Right lung (tissue), 10 donors: ENCODE data around the gene OR5I1. TPM values are rescaled to one million over a fixed set of nuclear protein-coding genes. Genes with fewer than 3 reads are reported as not detected.
"Not testable (repeated sequence)": the region's sequence is repeated elsewhere in the genome, so short reads cannot be mapped to it uniquely, and the experiment has no call there.

ENCODE experiments used
- DNase-seq, 2 donors: peaks; one replicate each; pipeline ENCODE4 v3.0.0-alpha.2; 2013
- long read RNA-seq, 8 donors: transcript quantifications; one replicate each; lab custom pipeline, GENCODE V29; 2026
- polyA plus RNA-seq, 5 donors: library from polyadenylated mRNA; unstranded; fragments of 120-200 nt; gene quantifications; one replicate each; pipeline versions ENCODE4 v1.2.1 to v1.2.3, GENCODE V29; 2013; ENCODE audit warnings: inconsistent platforms in 1 of 5, low replicate concordance in 1 of 5; ENCODE audit not compliant: insufficient read length in 5 of 5, insufficient read depth in 1 of 5

Gene OR5I1
- not detected for polyA plus RNA-seq
- long read RNA-seq, donor 1: 0 reads
- long read RNA-seq, donor 2: 0 reads
- long read RNA-seq, donor 3: 0 reads
- long read RNA-seq, donor 4: 0 reads
- long read RNA-seq, donor 5: 0 reads
- long read RNA-seq, donor 6: 0 reads
- long read RNA-seq, donor 7: 0 reads
- long read RNA-seq, donor 8: 0 reads

DNA sequence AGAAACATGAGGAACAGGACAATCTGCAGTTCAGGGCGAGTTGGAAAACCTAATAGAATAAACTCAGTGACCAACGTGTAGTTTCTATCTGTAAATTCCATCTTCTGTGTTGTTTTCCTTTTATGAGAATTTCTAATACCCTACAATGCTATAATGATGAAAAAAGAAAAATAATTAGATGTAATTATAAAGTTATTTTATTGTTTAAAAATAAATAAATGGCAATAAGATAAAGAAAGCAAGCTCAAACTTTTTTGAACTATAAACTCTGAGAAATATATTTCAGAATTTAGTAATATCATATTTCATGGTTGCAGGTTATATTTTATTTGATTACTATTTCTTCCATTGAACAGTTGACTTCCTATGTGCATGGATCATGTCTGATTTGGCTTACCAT is at the start of gene OR5I1:
OR5I1 (minus strand) TSS at position 101 of the 400 bp plus-strand sequence; CDS start at position 101, 0 bp downstream.
- no peak for DNase-seq

DNA sequence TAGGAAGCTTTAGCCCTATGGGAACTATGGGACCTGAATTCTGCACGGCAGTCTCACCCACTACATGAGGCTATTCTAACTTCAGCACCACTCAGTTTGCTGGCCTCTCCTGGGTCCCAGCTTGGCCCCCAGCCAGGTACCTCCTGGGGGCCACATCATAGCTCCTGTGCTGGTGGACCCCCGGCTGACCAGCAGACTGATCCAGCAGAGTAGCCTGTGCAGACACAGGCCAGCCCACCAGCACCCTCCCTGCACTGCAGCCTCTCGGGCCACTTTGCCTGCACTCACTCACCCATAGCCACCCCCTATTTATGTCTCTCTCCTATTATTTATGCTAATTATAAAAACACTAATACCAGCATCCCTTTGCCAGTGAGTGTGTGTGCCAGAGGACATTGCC is 34.7 kb upstream of the OR5I1 start:
- no peak for DNase-seq

DNA sequence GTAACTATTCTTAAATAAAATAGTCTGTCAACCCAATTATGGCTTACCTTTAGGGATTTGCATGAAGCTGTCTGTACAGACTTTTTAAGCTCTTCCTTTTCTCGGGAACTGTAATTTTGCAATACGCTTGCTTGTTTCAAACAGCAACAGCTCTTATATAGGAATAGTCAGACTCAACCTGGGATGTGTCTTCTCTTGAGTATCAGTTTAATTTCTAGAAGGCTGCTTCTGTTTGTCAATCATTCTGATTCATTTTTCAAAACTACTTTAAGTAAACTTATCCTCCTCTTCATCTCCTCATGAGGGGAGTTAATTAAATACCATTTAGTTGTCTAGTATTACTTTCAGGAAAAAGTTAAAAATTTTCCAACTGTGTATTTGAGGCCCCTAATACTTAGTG is 33.6 kb upstream of the OR5I1 start, which contains the start of gene OR10AG1:
OR10AG1 (minus strand) TSS at position 101 of the 400 bp plus-strand sequence; CDS start at position 63, 38 bp downstream.
- DNase-seq: no peak

DNA sequence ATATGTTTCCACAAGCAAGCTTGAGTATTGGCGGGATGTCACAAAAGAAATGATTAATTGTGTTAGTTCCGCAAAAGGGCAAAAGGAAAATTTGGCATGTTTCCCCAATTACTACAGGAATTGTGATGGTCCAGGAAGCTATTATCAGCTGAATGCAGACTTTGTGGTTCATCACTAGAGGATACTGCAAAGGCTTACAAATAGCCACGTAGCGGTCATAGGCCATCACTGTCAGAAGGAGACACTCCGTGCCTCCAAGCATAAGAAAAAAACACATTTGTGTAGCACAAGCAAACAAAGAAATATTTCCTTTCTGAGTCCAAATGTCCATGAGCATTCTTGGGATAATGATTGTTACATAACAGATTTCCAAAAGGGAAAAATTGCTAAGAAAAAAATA is 31.7 kb upstream of the OR5I1 start:
- DNase-seq: no peak

DNA sequence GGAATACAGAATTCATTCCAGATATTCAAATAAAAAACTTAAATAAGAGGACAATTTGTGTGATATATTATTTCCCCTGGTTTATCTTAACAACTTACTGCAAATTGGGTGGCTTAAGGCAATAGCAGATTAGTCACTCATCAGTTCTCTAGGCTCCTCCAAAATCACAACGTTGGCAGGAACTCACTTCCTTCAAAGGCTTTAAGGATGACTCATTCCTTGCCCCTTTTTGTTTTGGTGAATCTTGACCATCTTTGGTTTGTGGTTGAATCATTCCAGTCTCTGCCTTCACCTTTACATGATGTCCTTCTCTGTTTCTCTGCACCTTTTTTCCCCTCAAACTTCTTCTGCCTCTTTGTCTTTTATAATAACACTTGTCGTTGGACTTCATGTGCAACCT is 30.2 kb upstream of the OR5I1 start:
- no peak for DNase-seq

DNA sequence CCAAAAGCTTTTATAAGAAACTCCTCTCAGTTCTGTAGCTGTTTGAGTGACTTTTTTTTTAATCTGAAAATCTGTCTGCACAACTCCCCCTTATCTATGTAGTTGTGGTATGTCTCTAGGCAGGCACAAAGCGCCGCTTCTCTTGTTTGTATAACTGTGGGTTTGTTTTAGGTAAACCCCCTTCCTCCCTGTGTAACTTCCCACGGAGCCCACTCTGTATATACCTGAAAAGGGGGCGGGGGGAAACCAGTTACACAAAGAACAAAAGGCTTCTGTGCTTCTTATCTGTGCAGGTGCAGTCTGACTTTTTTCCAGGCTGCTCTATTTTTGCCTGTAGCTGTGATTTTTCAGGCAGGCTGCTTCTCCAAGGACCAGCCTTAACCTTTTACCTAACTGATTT is 20.3 kb upstream of the OR5I1 start:
- no peak for DNase-seq

DNA sequence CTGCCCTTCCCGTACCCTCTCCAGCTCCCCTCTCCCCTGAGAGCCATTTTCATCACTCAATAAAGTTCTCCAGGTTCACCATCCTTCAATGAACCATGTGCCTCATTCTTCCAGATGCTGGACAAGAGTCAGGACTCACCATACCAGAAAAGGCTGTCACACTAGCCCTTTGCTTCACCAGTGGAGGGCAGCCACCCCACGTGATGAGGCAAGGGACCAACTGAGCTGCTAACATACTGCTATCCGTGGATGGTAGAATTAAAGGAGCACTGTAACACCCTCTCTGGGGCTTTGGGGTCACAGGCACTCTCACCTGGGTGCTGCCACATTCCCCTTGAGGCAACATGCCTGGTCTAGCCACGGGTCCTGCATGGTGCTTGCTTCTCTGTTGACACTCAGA is 13.1 kb upstream of the OR5I1 start:
- no peak for DNase-seq

DNA sequence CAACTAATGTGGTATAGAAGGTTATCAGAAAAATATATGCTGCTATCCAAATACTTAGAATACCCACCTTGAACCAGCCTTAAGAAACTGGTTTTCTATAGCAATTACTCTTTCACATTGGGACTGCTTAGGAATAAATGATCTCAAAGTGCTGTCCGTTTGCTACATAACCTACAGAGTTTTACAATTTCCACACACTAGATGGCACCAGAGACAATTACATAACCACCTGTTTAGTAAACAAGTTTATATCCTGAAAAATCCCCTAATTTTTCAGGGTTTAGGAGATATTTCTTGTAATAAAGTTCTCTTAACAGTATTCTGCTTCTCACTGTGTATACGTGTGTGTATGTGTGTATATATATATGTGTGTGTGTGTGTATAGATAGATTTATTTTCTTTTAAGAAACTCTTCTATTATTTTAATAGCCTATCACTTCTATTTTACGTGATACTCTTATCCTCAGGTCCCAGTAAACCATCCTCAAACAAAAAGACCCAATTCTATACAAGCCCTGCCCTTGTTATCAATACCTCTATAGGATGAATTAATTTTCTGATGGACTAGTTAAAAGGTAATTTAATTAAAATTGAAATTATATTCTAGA is 6.7 kb upstream of the OR5I1 start:
- DNase-seq: peak in 1 of 2 donors; percentile 6

DNA sequence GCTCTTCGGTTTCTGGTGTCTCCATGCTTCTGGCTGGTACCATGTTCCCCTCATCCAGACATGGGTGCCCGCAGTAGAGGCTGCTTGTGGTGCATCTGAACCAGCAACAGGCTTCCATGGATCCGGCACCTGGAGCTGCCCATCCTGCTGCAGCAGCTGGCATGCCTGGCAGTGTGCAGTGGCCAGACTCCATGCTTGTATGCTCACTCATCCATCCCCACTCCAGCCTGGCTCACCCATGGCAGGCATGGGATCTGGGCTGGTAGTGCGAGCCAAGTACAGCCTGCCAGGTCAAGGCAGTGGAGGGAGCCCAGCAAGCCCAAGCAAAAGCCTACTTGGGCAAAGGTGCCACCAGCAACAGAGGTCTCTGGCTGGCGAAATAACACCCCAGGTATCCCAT is 15.7 kb downstream of the OR5I1 start:
- no peak for DNase-seq

DNA sequence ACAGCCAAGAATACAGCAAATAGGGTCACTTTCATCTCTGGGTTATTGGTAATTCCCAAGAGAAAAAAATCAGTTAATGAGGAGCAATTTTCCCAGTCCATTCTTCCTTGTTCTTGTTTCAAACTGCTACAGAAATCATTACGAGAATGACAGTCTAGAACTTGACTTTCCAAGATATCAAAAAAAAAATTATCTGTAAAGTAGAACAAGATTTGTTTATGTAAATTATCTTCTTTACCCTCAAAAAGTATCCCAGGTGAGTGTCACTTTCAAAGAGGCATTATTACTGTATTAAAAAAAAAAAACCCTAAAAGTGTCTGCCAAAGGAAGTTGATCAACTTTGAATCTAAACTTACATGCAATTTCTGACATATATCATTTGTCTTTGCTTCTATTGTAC is 21.7 kb downstream of the OR5I1 start, which contains the start of gene OR5W2:
OR5W2 (minus strand) TSS at position 101 of the 400 bp plus-strand sequence; CDS start at position 101, 0 bp downstream.
- no peak for DNase-seq

DNA sequence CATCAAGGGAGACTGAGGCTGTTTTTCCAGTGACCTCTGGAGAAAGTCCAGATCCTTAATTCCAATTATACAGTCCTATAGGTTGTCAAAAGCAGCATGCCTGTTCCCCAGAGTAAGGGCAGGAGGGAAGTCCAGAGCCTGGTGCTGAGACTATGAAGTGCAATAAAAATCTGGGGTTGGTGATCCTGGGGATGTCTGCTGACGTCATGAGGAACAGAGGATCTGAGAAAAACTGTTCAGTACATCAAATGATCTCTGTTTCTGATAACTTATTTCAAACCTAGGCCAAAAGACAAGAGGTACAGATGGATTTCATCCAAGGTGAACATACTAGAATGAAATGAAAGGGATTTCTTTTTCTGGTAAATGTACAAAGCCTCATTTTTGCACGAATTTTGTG is 33.9 kb downstream of the OR5I1 start:
- DNase-seq: no peak

DNA sequence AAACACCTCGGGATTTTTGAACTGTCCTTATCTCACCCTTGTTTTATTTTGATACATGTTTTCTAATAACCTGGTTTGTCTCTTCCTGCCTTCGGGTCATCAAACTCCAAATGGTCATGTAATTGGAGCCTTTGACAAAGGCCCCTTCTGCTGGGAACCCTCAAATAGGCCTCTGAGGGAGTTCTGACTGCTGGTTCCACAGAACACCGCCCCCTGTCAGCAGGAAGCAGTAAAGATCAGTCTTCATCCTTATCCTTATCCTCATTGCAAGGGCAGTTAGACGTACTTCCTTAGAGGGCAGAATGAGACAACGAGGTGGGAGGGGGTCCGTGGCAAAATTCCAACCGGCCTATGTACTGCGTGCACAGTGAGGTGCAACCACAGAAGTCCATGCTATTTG is 41.0 kb downstream of the OR5I1 start:
- DNase-seq: no peak

DNA sequence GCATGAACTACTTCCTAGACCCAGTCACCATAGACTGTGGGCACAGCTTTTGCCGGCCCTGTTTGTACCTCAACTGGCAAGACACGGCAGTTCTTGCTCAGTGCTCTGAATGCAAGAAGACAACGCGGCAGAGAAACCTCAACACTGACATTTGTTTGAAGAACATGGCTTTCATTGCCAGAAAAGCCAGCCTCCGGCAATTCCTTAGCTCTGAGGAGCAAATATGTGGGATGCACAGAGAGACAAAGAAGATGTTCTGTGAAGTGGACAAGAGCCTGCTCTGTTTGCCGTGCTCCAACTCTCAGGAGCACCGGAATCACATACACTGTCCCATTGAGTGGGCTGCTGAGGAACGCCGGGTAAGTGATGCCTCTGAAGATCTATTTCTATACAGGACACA is 50.7 kb downstream of the OR5I1 start:
- DNase-seq: not testable (repeated sequence)

Other genes starting within 250 kb of the OR5I1 start
- not detected for gene OR5D13, start 163.0 kb downstream of the OR5I1 start, polyA plus RNA-seq
- not detected for gene OR5D14, start 140.8 kb downstream of the OR5I1 start, polyA plus RNA-seq
- gene OR5L1, start 125.0 kb downstream of the OR5I1 start, polyA plus RNA-seq: not detected
- gene OR5D18, start 116.8 kb downstream of the OR5I1 start, polyA plus RNA-seq: not detected
- not detected for gene OR5L2, start 109.2 kb downstream of the OR5I1 start, polyA plus RNA-seq
- not detected for gene OR5D16, start 97.6 kb downstream of the OR5I1 start, polyA plus RNA-seq
- not detected for gene TRIM51, start 53.1 kb downstream of the OR5I1 start, polyA plus RNA-seq
- gene OR5W2, start 21.8 kb downstream of the OR5I1 start, polyA plus RNA-seq: not detected
- not detected for gene OR10AG1, start 33.5 kb upstream of the OR5I1 start, polyA plus RNA-seq
- not detected for gene OR5F1, start 58.2 kb upstream of the OR5I1 start, polyA plus RNA-seq
- under 1 TPM; 0.04 to 0.08 (median 0.06) TPM for gene OR5AS1, start 91.3 kb upstream of the OR5I1 start, polyA plus RNA-seq
- not detected for gene OR8I2, start 156.9 kb upstream of the OR5I1 start, polyA plus RNA-seq
- gene OR8H2, start 167.3 kb upstream of the OR5I1 start, polyA plus RNA-seq: not detected
- gene OR8H3, start 186.0 kb upstream of the OR5I1 start, polyA plus RNA-seq: not detected
- gene OR8J3, start 203.8 kb upstream of the OR5I1 start, polyA plus RNA-seq: not detected
- not detected for gene OR8K5, start 223.9 kb upstream of the OR5I1 start, polyA plus RNA-seq
- not detected for gene OR5J2, start 240.2 kb upstream of the OR5I1 start, polyA plus RNA-seq